DOHH2 (cell line): ENCODE measurements around the gene ALOX5AP.

ENCODE experiments used
- H3F3A ChIP-seq: fragments of 200-600 bp; sonication (generic), shearing (Covaris generic); 2 replicates; pipeline ENCODE4 v1.6.0; 2016; ENCODE audit warnings: antibody characterized with exemption, mild to moderate bottlenecking; ENCODE audit not compliant: control insufficient read depth, insufficient read depth
- H3K27ac ChIP-seq: fragments of 200-600 bp; sonication (generic); 2 replicates; pipeline ENCODE4 v1.5.1; 2014; ENCODE audit warnings: low read depth, mild to moderate bottlenecking, low read length, moderate library complexity
- H3K27me3 ChIP-seq: fragments of 200-600 bp; sonication (generic); 2 replicates; pipeline ENCODE4 v1.6.1; 2014; ENCODE audit warnings: mild to moderate bottlenecking, low read length, mixed read lengths; ENCODE audit not compliant: control insufficient read depth
- H3K36me3 ChIP-seq: fragments of 200-600 bp; sonication (generic); 2 replicates; pipeline ENCODE4 v1.6.1; 2014; ENCODE audit warnings: mild to moderate bottlenecking, low read length, moderate library complexity, mixed read lengths; ENCODE audit not compliant: control insufficient read depth
- H3K4me1 ChIP-seq: fragments of 200-600 bp; sonication (generic); 2 replicates; pipeline ENCODE4 v1.6.1; 2014; ENCODE audit warnings: mild to moderate bottlenecking, low read length, mixed read lengths; ENCODE audit not compliant: control insufficient read depth
- H3K4me2 ChIP-seq: fragments of 200-600 bp; sonication (generic); 2 replicates; pipeline ENCODE4 v1.6.0; 2014; ENCODE audit warnings: mild to moderate bottlenecking, low read length, moderate library complexity
- H3K4me3 ChIP-seq: fragments of 200-600 bp; sonication (generic); 2 replicates; pipeline ENCODE4 v1.5.1; 2014; ENCODE audit warnings: mild to moderate bottlenecking, low read length, mixed read lengths
- H3K79me2 ChIP-seq: fragments of 200-600 bp; sonication (generic); 2 replicates; pipeline ENCODE4 v1.6.1; 2014; ENCODE audit warnings: mild to moderate bottlenecking, low read length, mixed read lengths; ENCODE audit not compliant: control insufficient read depth
- H3K9me2 ChIP-seq: fragments of 200-600 bp; sonication (generic); replicated peaks from 2 replicates; pipeline ENCODE4 v1.6.1; 2014; ENCODE audit warnings: mild to moderate bottlenecking, low read length, mixed read lengths; ENCODE audit not compliant: control insufficient read depth
- H3K9me3 ChIP-seq: fragments of 200-600 bp; sonication (generic); 2 replicates; pipeline ENCODE4 v1.6.1; 2014; ENCODE audit warnings: antibody characterized with exemption, low read length, mixed read lengths; ENCODE audit not compliant: control insufficient read depth, insufficient read depth
- H4K20me1 ChIP-seq: fragments of 200-600 bp; sonication (generic); 2 replicates; pipeline ENCODE4 v1.6.0; 2014; ENCODE audit warnings: low read depth, mild to moderate bottlenecking, antibody characterized with exemption, low read length, moderate library complexity; ENCODE audit not compliant: control insufficient read depth, insufficient read depth
- CTCF ChIP-seq: fragments of 200-600 bp; sonication (generic); IDR thresholded peaks from one replicate; pipeline ENCODE4 v1.5.1; 2014; ENCODE audit warnings: antibody characterized with exemption, mild to moderate bottlenecking, low read depth, low read length; ENCODE audit not compliant: poor library complexity, severe bottlenecking
- EZH2phosphoT487 ChIP-seq: fragments of 200-600 bp; sonication (generic); IDR thresholded peaks from 2 replicates; pipeline ENCODE4 v1.6.1; 2017; ENCODE audit warnings: borderline replicate concordance, mild to moderate bottlenecking, antibody characterized with exemption, low read length, moderate library complexity, mixed read lengths

ALOX5AP gene

GRCh38 chr13:30721936-30722335 is 13.4 kb upstream of the ALOX5AP start:
- Histone ChIP-seq H3F3A (peaks cover 6% of the 10 kb centered on the region), H3K4me3 (no peak overlapping the region), H3K9me3 (no peaks in the 10 kb centered on the region), H3K27ac (no peak overlapping the region), H3K36me3 (no peaks in the 10 kb centered on the region), H3K79me2 (no peaks in the 10 kb centered on the region), H3K27me3 (no peaks in the 10 kb centered on the region; the same call in 1 of the 2 replicates), H4K20me1 (no peaks in the 10 kb centered on the region), H3K9me2 (no peaks in the 10 kb centered on the region), H3K4me1 (peaks cover 36% of the 10 kb centered on the region), H3K4me2 (no peak overlapping the region)
- TF ChIP-seq CTCF = no peak
- no peak for TF ChIP-seq EZH2phosphoT487

GRCh38 chr13:30722361-30722760 is 13.0 kb upstream of the ALOX5AP start:
- no peaks in the 10 kb centered on the region; the same call in 1 of the 2 replicates for H3K27me3 ChIP-seq
- H3K4me3 ChIP-seq = no peak overlapping the region
- no peak overlapping the region for H3K27ac ChIP-seq
- H3F3A ChIP-seq = peaks cover 6% of the 10 kb centered on the region
- no peaks in the 10 kb centered on the region for H4K20me1 ChIP-seq
- H3K9me3 ChIP-seq = no peaks in the 10 kb centered on the region
- H3K79me2 ChIP-seq = no peaks in the 10 kb centered on the region
- peaks cover 36% of the 10 kb centered on the region for H3K4me1 ChIP-seq
- no peaks in the 10 kb centered on the region for H3K36me3 ChIP-seq
- no peak overlapping the region for H3K4me2 ChIP-seq
- TF ChIP-seq EZH2phosphoT487 = no peak
- TF ChIP-seq CTCF = no peak
- no peaks in the 10 kb centered on the region for H3K9me2 ChIP-seq

GRCh38 chr13:30724778-30725177 is 10.6 kb upstream of the ALOX5AP start:
- no peaks in the 10 kb centered on the region for H3K9me3 ChIP-seq
- peaks cover 25% of the 10 kb centered on the region for H3K4me1 ChIP-seq
- H3K27ac ChIP-seq = no peak overlapping the region
- H3F3A ChIP-seq = peaks cover 6% of the 10 kb centered on the region
- H3K4me3 ChIP-seq = no peak overlapping the region
- H3K36me3 ChIP-seq = no peaks in the 10 kb centered on the region
- H4K20me1 ChIP-seq = no peaks in the 10 kb centered on the region
- TF ChIP-seq CTCF = no peak
- no peak for TF ChIP-seq EZH2phosphoT487
- H3K27me3 ChIP-seq = no peaks in the 10 kb centered on the region; the same call in 1 of the 2 replicates
- H3K4me2 ChIP-seq = no peak overlapping the region
- no peaks in the 10 kb centered on the region for H3K79me2 ChIP-seq
- H3K9me2 ChIP-seq = no peaks in the 10 kb centered on the region
